Astrocyte (in vitro differentiated cells and primary cell): Measurements from ENCODE around the gene LATS2. TPM values are rescaled to one million over a fixed set of nuclear protein-coding genes. Genes with fewer than 3 reads are reported as not detected.

Experiments
- DNase-seq: peaks from one replicate; pipeline ENCODE4 v3.0.0-alpha.2; 2010; ENCODE audit warnings: low read depth
- FAIRE-seq: peaks from 2 replicates; lab custom pipeline; 2011; peaks lifted over from hg19 to GRCh38; lab: Jason Lieb, UNC
- H2AFZ ChIP-seq: 2 replicates; pipeline ENCODE4 v1.6.0; 2012; ENCODE audit warnings: low read depth, low read length, inconsistent platforms
- H3K27ac ChIP-seq: 2 replicates; pipeline ENCODE4 v1.5.1; 2011; ENCODE audit warnings: low read depth, low read length, inconsistent platforms
- H3K27me3 ChIP-seq: 2 replicates; pipeline ENCODE4 v1.6.0; 2011; ENCODE audit warnings: low read length, inconsistent platforms; ENCODE audit not compliant: insufficient read depth
- H3K36me3 ChIP-seq: 2 replicates; pipeline ENCODE4 v1.5.1; 2011; ENCODE audit warnings: low read length, inconsistent platforms; ENCODE audit not compliant: insufficient read depth
- H3K4me1 ChIP-seq: 2 replicates; pipeline ENCODE4 v1.5.1; 2011; ENCODE audit warnings: low read length, inconsistent platforms; ENCODE audit not compliant: insufficient read depth
- H3K4me2 ChIP-seq: 2 replicates; pipeline ENCODE4 v1.6.0; 2012; ENCODE audit warnings: low read length, inconsistent platforms
- H3K4me3 ChIP-seq: 2 replicates; pipeline ENCODE4 v1.5.1; 2011; ENCODE audit warnings: low read depth, mild to moderate bottlenecking, low read length, inconsistent platforms; ENCODE audit not compliant: insufficient read depth
- H3K79me2 ChIP-seq: 2 replicates; pipeline ENCODE4 v1.6.0; 2012; ENCODE audit warnings: mild to moderate bottlenecking, low read length, inconsistent platforms; ENCODE audit not compliant: insufficient read depth
- H3K9ac ChIP-seq: 2 replicates; pipeline ENCODE4 v1.6.0; 2012; ENCODE audit warnings: mild to moderate bottlenecking, low read length, inconsistent platforms
- H3K9me3 ChIP-seq: 2 replicates; pipeline ENCODE4 v1.5.1; 2012; ENCODE audit warnings: low read depth, mild to moderate bottlenecking, low read length, inconsistent platforms; ENCODE audit not compliant: insufficient read depth
- H4K20me1 ChIP-seq: 2 replicates; pipeline ENCODE4 v1.6.0; 2012; ENCODE audit warnings: low read length, inconsistent platforms; ENCODE audit not compliant: insufficient read depth
- H3K27ac Mint-ChIP-seq: one replicate; pipeline ENCODE4 v1.8.0; 2021; ENCODE audit warnings: mild to moderate bottlenecking, mixed read lengths; ENCODE audit not compliant: unreplicated experiment
- H3K27me3 Mint-ChIP-seq: one replicate; pipeline ENCODE4 v1.8.0; 2021; ENCODE audit warnings: low read depth, mixed read lengths; ENCODE audit not compliant: unreplicated experiment
- H3K36me3 Mint-ChIP-seq: one replicate; pipeline ENCODE4 v1.8.0; 2021; ENCODE audit warnings: low read depth, mixed read lengths; ENCODE audit not compliant: unreplicated experiment
- H3K4me1 Mint-ChIP-seq: one replicate; pipeline ENCODE4 v1.8.0; 2021; ENCODE audit warnings: low read depth, mixed read lengths; ENCODE audit not compliant: unreplicated experiment
- H3K4me3 Mint-ChIP-seq: one replicate; pipeline ENCODE4 v1.8.0; 2021; ENCODE audit warnings: mild to moderate bottlenecking, moderate library complexity, mixed read lengths; ENCODE audit not compliant: unreplicated experiment
- H3K9me3 Mint-ChIP-seq: one replicate; pipeline ENCODE4 v1.8.0; 2021; ENCODE audit warnings: mild to moderate bottlenecking, mixed read lengths; ENCODE audit not compliant: unreplicated experiment
- CTCF ChIP-seq: IDR thresholded peaks from 2 replicates; pipeline ENCODE4 v1.5.1; 2011; ENCODE audit warnings: low read depth, mild to moderate bottlenecking, inconsistent platforms, low read length, moderate library complexity; ENCODE audit not compliant: insufficient read depth
- EZH2 ChIP-seq: IDR thresholded peaks from 2 replicates; pipeline ENCODE4 v1.6.1; 2012; ENCODE audit warnings: mild to moderate bottlenecking, low read length, inconsistent platforms; ENCODE audit not compliant: insufficient read depth
- total RNA-seq: library from RNA; stranded (reverse); gene quantifications from 2 replicates; pipeline ENCODE4 v1.2.1, GENCODE V29; 2021

Gene LATS2
- total RNA-seq, 1 donor from 2014 or later: 46.7 TPM

- Histone ChIP-seq H3K4me2 (no peak overlapping the region), H3K9me3 (no peaks in the 10 kb centered on the region), H2AFZ (no peak overlapping the region), H3K9ac (no peak overlapping the region), H3K4me3 (no peak overlapping the region), H3K4me1 (no peaks in the 10 kb centered on the region), H3K27ac (no peak overlapping the region), H4K20me1 (peaks cover 35% of the 10 kb centered on the region), H3K27me3 (no peaks in the 10 kb centered on the region), H3K36me3 (peaks cover 52% of the 10 kb centered on the region), H3K79me2 (peaks cover 25% of the 10 kb centered on the region)
- Mint-ChIP-seq H3K36me3 (peaks cover 12% of the 10 kb centered on the region), H3K4me3 (no peak overlapping the region), H3K9me3 (no peaks in the 10 kb centered on the region), H3K27me3 (no peaks in the 10 kb centered on the region), H3K27ac (no peak overlapping the region), H3K4me1 (no peaks in the 10 kb centered on the region)
- no peak for TF ChIP-seq CTCF
- DNase-seq: no peak
- FAIRE-seq: no peak
Measured at GRCh38 chr13:20980430-20980829, 81.0 kb downstream of the LATS2 start.

GRCh38 chr13:20977394-20977793, 84.0 kb downstream of the LATS2 start:
- H3K4me1 Mint-ChIP-seq: peaks cover 5% of the 10 kb centered on the region
- Histone ChIP-seq H3K79me2 (peaks cover 15% of the 10 kb centered on the region), H3K4me1 (no peaks in the 10 kb centered on the region), H3K27me3 (no peaks in the 10 kb centered on the region), H3K36me3 (peaks cover 61% of the 10 kb centered on the region), H3K4me2 (no peak overlapping the region), H3K4me3 (no peak overlapping the region), H2AFZ (no peak overlapping the region), H3K27ac (no peak overlapping the region), H4K20me1 (peaks cover 29% of the 10 kb centered on the region), H3K9me3 (no peaks in the 10 kb centered on the region), H3K9ac (no peak overlapping the region)
- no peak overlapping the region for H3K27ac Mint-ChIP-seq
- FAIRE-seq (no peak), DNase-seq (no peak)
- H3K36me3 Mint-ChIP-seq: peaks cover 19% of the 10 kb centered on the region
- TF ChIP-seq EZH2: no peak
- TF ChIP-seq CTCF: no peak
- H3K9me3 Mint-ChIP-seq: no peaks in the 10 kb centered on the region
- H3K4me3 Mint-ChIP-seq: no peak overlapping the region
- H3K27me3 Mint-ChIP-seq: no peaks in the 10 kb centered on the region

- Mint-ChIP-seq H3K36me3 (peaks cover 11% of the 10 kb centered on the region), H3K9me3 (no peaks in the 10 kb centered on the region), H3K27ac (no peak overlapping the region), H3K27me3 (no peaks in the 10 kb centered on the region), H3K4me1 (peaks cover 5% of the 10 kb centered on the region), H3K4me3 (no peak overlapping the region)
- DNase-seq (no peak), FAIRE-seq (no peak)
- TF ChIP-seq CTCF (no peak), EZH2 (no peak)
- peaks cover 42% of the 10 kb centered on the region for H3K36me3 ChIP-seq
- H3K4me1 ChIP-seq: no peaks in the 10 kb centered on the region
- H3K4me2 ChIP-seq: no peak overlapping the region
- H3K9ac ChIP-seq: no peak overlapping the region
- H3K9me3 ChIP-seq: no peaks in the 10 kb centered on the region
- peaks cover 15% of the 10 kb centered on the region for H4K20me1 ChIP-seq
- H3K79me2 ChIP-seq: peaks cover 9% of the 10 kb centered on the region
- no peak overlapping the region for H3K27ac ChIP-seq
- H3K27me3 ChIP-seq: no peaks in the 10 kb centered on the region
- no peak overlapping the region for H2AFZ ChIP-seq
- H3K4me3 ChIP-seq: no peak overlapping the region
Measured at GRCh38 chr13:20974981-20975585, 86.3 kb downstream of the LATS2 start.
